B cell (primary cell): ENCODE data around the gene ALDH1B1. TPM values are rescaled to one million over a fixed set of nuclear protein-coding genes. Genes with fewer than 3 reads are reported as not detected.

ENCODE experiments used
- ATAC-seq: fragments of 200-7000 bp; cut with Tn5 transposase; one replicate; pipeline ENCODE4 v1.10.0; 2021; ENCODE audit warnings: low read depth, mild to moderate bottlenecking, moderate number of reproducible peaks, moderate library complexity
- CTCF ChIA-PET: fragments of 350-600 bp; sonication (Branson Sonifier 250); formaldehyde crosslinking; loops from one replicate; lab custom pipeline; 2021; ENCODE audit warnings: antibody characterized with exemption, inconsistent platforms; lab: Charles Lee
- POLR2A ChIA-PET: fragments of 350-600 bp; sonication (Branson Sonifier 250); formaldehyde crosslinking; loops from one replicate; lab custom pipeline; 2021; ENCODE audit warnings: antibody characterized with exemption; lab: Charles Lee
- DNase-seq: peaks from one replicate; pipeline ENCODE4 v3.0.0; 2013
- H2AFZ ChIP-seq: 2 replicates; pipeline ENCODE4 v1.6.1; 2012; ENCODE audit warnings: mild to moderate bottlenecking, low read depth, low read length; ENCODE audit not compliant: insufficient read depth, poor library complexity, severe bottlenecking
- H3K27ac ChIP-seq, 2 donors: 1 replicate in 1 of 2; 2 replicates in 1 of 2; pipeline ENCODE4 v1.5.1; 2012 to 2013; ENCODE audit warnings: low read length in 2 of 2, mild to moderate bottlenecking in 2 of 2, moderate library complexity in 1 of 2
- H3K27me3 ChIP-seq, 4 experiments: fragments of 200-600 bp in 1 of 4; sonication (generic) in 1 of 4; replicated peaks in 1 of 4; 1 replicate in 2 of 4; 2 replicates in 2 of 4; pipeline versions ENCODE4 v1.6.1 to v1.7.0; 2013 to 2016; ENCODE audit warnings: low read length in 3 of 4, mild to moderate bottlenecking in 2 of 4, mixed read lengths in 1 of 4, moderate library complexity in 1 of 4; ENCODE audit not compliant: insufficient read depth in 4 of 4, control insufficient read depth in 3 of 4; ENCODE audit errors: control extremely low read depth in 1 of 4
- H3K36me3 ChIP-seq, 2 experiments: replicated peaks in 1 of 2; 1 replicate in 1 of 2; 2 replicates in 1 of 2; pipeline versions ENCODE4 v1.6.1 to v1.7.1; 2013; ENCODE audit warnings: low read length in 1 of 2; ENCODE audit not compliant: insufficient read depth in 2 of 2, control insufficient read depth in 1 of 2; ENCODE audit errors: control extremely low read depth in 1 of 2, extremely low read depth in 1 of 2
- H3K4me1 ChIP-seq, 2 donors: fragments of 200-600 bp in 1 of 2; sonication (generic) in 1 of 2; 1 replicate in 1 of 2; 2 replicates in 1 of 2; pipeline versions ENCODE4 v1.5.1 to v1.6.1; 2013 to 2017; ENCODE audit warnings: low read length in 2 of 2; ENCODE audit not compliant: control insufficient read depth in 2 of 2, insufficient read depth in 2 of 2
- H3K4me2 ChIP-seq: replicated peaks from 2 replicates; pipeline ENCODE3; 2012; ENCODE audit warnings: mild to moderate bottlenecking, low read depth, low read length; ENCODE audit not compliant: poor library complexity, severe bottlenecking
- H3K4me3 ChIP-seq, 5 experiments: fragments of 200-600 bp in 1 of 5; sonication (generic) in 1 of 5; 1 replicate in 3 of 5; 2 replicates in 2 of 5; pipeline versions ENCODE4 v1.5.1 to v1.7.0; 2011 to 2016; ENCODE audit warnings: low read length in 4 of 5, mild to moderate bottlenecking in 4 of 5, low read depth in 2 of 5, control low read depth in 1 of 5, moderate library complexity in 1 of 5; ENCODE audit not compliant: insufficient read depth in 1 of 5; ENCODE audit errors: control extremely low read depth in 1 of 5, extremely low read depth in 1 of 5
- H3K79me2 ChIP-seq: fragments of 200-600 bp; sonication (generic); one replicate; pipeline ENCODE4 v1.6.0; 2016; ENCODE audit warnings: low read length; ENCODE audit not compliant: control insufficient read depth, insufficient read depth
- H3K9ac ChIP-seq: fragments of 200-600 bp; sonication (generic); 2 replicates; pipeline ENCODE4 v1.6.1; 2017; ENCODE audit warnings: mild to moderate bottlenecking, low read length, moderate library complexity
- H3K9me3 ChIP-seq, 3 donors: one replicate each; pipeline versions ENCODE4 v1.6.1 to v1.7.1; 2013; ENCODE audit warnings: low read length in 2 of 3; ENCODE audit not compliant: control insufficient read depth in 2 of 3, insufficient read depth in 1 of 3; ENCODE audit errors: control extremely low read depth in 1 of 3
- H4K20me1 ChIP-seq: 2 replicates; pipeline ENCODE4 v1.6.0; 2012; ENCODE audit warnings: mild to moderate bottlenecking, low read length; ENCODE audit not compliant: insufficient read depth, control insufficient read depth, poor library complexity, severe bottlenecking
- H3K27ac Mint-ChIP-seq: one replicate; pipeline ENCODE4 v1.8.0; 2021; ENCODE audit warnings: mixed read lengths
- H3K27me3 Mint-ChIP-seq: one replicate; pipeline ENCODE4 v1.8.0; 2021; ENCODE audit warnings: mixed read lengths
- H3K4me1 Mint-ChIP-seq: one replicate; pipeline ENCODE4 v1.8.0; 2021; ENCODE audit warnings: mixed read lengths
- H3K4me3 Mint-ChIP-seq: one replicate; pipeline ENCODE4 v1.8.0; 2021; ENCODE audit warnings: mixed read lengths
- H3K9me3 Mint-ChIP-seq: one replicate; pipeline ENCODE4 v1.8.0; 2022; ENCODE audit warnings: mixed read lengths; ENCODE audit not compliant: insufficient read depth
- CTCF ChIP-seq: fragments of 200-600 bp; IDR thresholded peaks from one replicate; pipeline ENCODE4 v1.8.0; 2022; ENCODE audit warnings: antibody characterized with exemption, mild to moderate bottlenecking
- EZH2 ChIP-seq: IDR thresholded peaks from 2 replicates; pipeline ENCODE4 v1.6.1; 2012; ENCODE audit warnings: borderline replicate concordance, low read depth, mild to moderate bottlenecking, moderate library complexity, low read length; ENCODE audit not compliant: insufficient read depth, poor library complexity, severe bottlenecking
- WGBS: methylation state at CpG from one replicate; pipeline ENCODE4 v1.1.5; 2013; ENCODE audit warnings: missing lambda C conversion rate; ENCODE audit not compliant: insufficient coverage; 5-methylcytosine and 5-hydroxymethylcytosine counted together
- intact Hi-C: fragments of 100-400 bp; cut with micrococcal nuclease; formaldehyde crosslinking; loops from one replicate; pipeline ENCODE4 v1.10.0; 2022
- polyA plus RNA-seq: library from polyadenylated mRNA; depleted of rRNA; stranded (reverse); fragments of >200 nt; gene quantifications from 2 replicates; pipeline ENCODE4 v1.2.3, GENCODE V29; 2012
- total RNA-seq, 2 donors: library from RNA; stranded (reverse); fragments of 120-200 nt in 1 of 2; gene quantifications; 1 replicate in 1 of 2; 2 replicates in 1 of 2; pipeline versions ENCODE4 v1.2.3 to v1.2.4, GENCODE V29; 2013 to 2022

ALDH1B1 gene
- total and polyA plus RNA-seq, 2 donors (not counting 1 experiment from before 2014, with no cell fraction given), result 0.81 to 4.8 TPM

DNA sequence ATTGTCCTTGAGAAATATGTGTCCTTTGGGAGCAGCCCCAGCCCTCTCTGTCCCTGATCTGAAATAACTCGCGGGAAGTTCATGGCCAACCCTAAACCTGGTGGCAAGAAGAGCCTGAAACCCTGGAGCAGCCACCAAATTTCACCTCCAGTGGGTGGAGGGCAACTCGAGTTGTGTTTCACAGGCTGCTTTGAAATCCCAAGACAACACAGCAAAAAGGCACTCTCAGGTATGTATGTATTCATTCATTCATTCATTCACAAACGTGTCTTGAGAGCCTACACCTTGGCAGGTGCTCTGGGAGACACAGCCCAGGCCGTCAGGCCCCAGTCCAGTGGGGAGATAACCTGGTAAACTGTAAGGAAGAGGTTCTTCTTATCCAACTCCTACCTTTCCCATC, 35.7 kb upstream of the ALDH1B1 start:
- no peaks in the 10 kb centered on the region for H3K79me2 ChIP-seq
- H3K36me3 ChIP-seq, result no peaks in the 10 kb centered on the region
- DNase-seq, result no peak
- peaks cover 0 to 1% (median 0%) of the 10 kb centered on the region in 3 donors for H3K9me3 ChIP-seq
- no peaks in the 10 kb centered on the region for H4K20me1 ChIP-seq
- peaks cover 0 to 3% (median 0%) of the 10 kb centered on the region in 4 experiments for H3K27me3 ChIP-seq
- H3K4me3 ChIP-seq, result no peak overlapping the region
- H3K4me3 Mint-ChIP-seq, result no peak overlapping the region
- H3K27me3 Mint-ChIP-seq, result no peaks in the 10 kb centered on the region
- intact Hi-C loops, result no loop called here
- ATAC-seq, result no peak
- H2AFZ ChIP-seq, result no peak overlapping the region
- H3K9ac ChIP-seq, result no peak overlapping the region
- no peak overlapping the region for H3K4me2 ChIP-seq
- H3K4me1 ChIP-seq, result no peaks in the 10 kb centered on the region
- no peak overlapping the region for H3K27ac ChIP-seq
- no peaks in the 10 kb centered on the region for H3K4me1 Mint-ChIP-seq
- ChIA-PET CTCF (no interaction called here), POLR2A (no interaction called here)
- WGBS, result no CpG with 5 or more reads among the region's 5 CpGs
- H3K27ac Mint-ChIP-seq, result no peak overlapping the region
- H3K9me3 Mint-ChIP-seq, result no peaks in the 10 kb centered on the region
- TF ChIP-seq EZH2, result no peak
- TF ChIP-seq CTCF, result no peak

GRCh38 chr9:38357350-38358114, 35.0 kb upstream of the ALDH1B1 start:
- no peak overlapping the region for H3K27ac Mint-ChIP-seq
- TF ChIP-seq CTCF (no peak), EZH2 (no peak)
- Histone ChIP-seq H3K4me2 (no peak overlapping the region), H3K27ac (no peak overlapping the region), H2AFZ (no peak overlapping the region), H3K79me2 (no peaks in the 10 kb centered on the region), H3K9ac (no peak overlapping the region), H3K36me3 (no peaks in the 10 kb centered on the region), H3K27me3 (no peaks in the 10 kb centered on the region), H3K4me3 (no peak overlapping the region), H3K4me1 (no peaks in the 10 kb centered on the region), H3K9me3 (no peaks in the 10 kb centered on the region), H4K20me1 (no peaks in the 10 kb centered on the region)
- WGBS, result 49% methylated on average over 3 of the region's 5 CpGs
- no peak overlapping the region for H3K4me3 Mint-ChIP-seq
- no peaks in the 10 kb centered on the region for H3K9me3 Mint-ChIP-seq
- intact Hi-C loops, result no loop called here
- ATAC-seq (no peak), DNase-seq (no peak)
- ChIA-PET CTCF (no interaction called here), POLR2A (no interaction called here)
- no peaks in the 10 kb centered on the region for H3K4me1 Mint-ChIP-seq
- no peaks in the 10 kb centered on the region for H3K27me3 Mint-ChIP-seq
